ENCODE data around the gene NLRC5.
"Not testable (repeated sequence)": the region's sequence is repeated elsewhere in the genome, so short reads cannot be mapped to it uniquely, and the experiment has no call there.

Gene NLRC5

DNA sequence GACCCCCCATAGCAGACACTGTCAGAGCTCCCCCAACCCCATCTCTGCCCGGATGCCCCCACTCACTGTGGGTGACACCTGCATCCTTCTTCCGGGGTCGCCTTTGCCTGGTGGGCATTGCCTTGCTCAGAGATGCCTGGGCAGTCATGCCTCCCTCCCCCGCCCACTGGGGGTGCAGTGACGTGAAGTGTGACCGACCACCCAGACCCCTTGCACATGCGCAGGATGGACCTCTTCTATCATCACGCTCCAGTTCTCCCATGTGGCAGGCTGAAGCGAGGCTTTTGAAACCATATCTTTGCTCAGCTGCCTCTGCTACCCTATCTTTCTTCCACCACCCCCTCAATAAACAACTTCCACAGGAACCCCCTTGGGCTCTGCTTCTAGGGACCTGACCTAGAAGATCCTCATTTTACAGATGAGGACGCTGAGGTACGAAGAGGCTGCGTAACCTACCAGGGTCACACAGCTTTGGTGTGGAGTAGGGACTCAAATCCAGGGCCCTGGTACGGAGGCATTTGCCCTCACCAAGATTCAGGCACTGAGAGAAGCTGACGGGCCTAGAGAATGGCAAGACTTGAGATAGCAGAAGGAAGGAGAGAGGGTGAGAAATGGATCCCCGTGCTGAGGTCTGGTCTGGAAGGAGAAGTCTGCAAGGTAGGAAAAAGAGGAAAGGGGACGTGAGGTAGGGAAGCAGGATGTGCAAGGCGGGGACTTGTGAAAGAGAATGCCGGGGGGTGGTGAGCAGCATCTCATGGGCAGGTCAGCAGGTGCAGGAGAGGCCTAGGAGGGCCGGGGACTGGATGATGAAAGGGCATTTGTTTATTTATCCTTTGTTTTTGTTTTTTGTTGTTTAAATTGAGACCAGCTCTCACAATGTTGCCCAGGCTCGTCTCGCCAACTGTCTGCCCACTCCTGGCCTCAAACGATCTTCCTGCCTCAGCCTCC is 14.4 kb downstream of the NLRC5 start:
- DNase-seq: no peak

DNA sequence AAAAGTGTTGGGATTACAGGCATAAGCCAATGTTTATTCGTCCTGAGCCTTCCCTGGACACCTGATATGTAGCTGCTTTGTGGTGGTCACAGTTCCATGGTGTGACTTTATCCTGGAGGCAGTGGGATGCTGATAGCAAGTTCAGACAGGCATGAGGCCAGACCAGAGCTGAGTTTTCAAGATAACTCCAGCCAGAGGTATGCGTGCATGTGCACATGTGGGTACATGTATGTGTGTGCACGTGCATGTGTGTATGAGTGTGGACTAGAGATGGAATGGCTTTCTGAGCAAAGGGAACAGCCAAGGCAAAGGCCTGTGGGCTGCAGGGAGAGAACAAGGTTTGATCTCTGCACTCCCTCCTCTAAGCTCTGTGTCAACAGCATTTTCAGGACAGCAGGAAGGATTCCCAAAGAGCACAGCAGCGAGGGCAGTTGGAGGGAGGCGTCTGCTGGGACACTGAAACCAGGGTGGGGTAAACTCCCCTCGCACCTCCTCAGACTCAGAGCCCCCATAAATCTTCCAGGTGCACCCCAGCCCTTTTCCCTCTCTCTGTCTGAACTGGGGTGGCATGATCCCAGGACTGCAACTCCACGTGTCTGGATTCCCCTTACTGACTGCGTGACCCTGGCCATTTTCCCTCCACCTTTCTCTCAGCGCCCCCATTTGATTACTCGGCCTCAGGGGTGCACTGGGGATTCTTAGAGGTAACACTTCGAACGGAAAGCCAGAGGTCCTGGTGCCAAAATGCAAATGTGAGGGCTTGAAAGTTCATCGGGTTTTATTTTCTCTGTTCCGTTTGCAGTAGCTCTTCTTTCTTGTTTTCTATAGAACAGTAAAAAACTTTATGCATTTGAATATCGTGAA is 15.3 kb downstream of the NLRC5 start:
- no peak for DNase-seq

DNA sequence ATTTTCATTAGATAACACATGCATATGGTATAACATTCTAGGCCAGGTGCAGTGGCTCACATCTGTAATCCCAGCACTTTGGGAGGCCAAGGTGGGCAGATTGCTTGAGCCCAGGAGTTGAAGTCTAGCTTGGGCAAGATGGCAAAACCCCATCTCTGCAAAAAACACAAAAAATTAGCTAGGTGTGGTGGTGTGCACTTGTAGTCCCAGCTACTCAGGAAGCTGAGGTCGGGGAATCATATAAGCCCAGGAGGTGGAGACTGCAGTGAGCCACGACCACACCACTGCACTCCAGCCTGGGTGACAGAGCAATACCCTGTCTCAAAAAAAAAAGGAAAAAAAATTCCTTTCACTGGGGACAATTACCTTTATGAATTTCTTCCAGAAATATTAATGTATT is 16.2 kb downstream of the NLRC5 start:
- not testable (repeated sequence) for DNase-seq

DNA sequence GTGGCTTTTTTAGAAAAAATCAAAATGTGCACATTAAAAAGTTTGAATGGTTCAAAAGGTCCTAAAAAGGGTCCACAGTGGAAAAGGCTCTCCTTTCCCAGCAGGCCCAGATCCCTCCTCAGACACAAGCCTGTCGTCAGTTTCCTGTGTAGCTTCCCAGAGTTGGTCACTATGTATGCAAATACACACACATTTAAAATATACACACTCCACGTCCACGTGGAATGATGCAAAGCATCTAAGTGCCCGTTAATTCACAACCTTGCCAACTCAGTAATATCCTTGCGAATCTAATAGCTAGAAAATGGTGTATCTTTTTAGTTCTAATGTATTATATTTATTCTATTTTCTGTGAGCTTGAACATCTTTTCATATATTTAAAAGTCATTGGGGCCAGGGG is 17.7 kb downstream of the NLRC5 start:
- DNase-seq: no peak

DNA sequence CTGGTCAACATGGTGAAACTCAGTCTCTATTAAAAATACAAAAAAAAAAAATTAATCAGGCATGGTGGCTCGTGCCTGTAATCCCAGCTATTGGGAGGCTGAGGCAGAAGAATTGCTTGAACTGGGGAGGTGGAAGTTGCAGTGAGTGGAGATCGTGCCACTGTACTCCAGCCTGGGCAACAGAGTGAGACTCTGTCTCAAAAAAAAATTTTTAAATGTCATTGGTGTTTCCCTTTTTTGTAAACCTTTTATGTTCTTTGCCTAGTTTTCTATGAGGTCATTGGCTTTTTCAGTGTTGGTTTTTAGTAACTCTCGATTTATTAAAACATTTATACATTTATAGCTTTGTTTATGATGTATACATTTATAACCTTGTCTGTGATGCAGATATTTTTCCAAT is 18.2 kb downstream of the NLRC5 start:
- DNase-seq: no peak

DNA sequence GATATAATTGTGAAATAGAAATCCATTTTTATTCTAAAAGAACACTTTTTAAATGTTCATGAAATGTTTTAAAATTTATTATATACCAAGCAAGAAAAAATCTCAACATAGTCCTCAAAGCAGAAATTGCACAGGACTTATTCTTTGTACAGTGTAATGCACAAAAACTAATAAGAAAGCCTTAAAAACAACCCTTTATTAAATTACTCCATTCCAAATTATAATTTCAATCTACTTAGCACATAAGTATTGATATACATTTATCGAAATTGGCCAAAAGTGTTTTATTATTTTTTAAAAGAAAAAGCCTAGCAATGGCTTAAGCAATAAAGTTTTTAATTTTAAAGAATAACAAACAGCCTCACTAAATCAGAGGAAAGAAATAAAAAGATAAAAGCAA is 19.1 kb downstream of the NLRC5 start:
- no peak for DNase-seq

DNA sequence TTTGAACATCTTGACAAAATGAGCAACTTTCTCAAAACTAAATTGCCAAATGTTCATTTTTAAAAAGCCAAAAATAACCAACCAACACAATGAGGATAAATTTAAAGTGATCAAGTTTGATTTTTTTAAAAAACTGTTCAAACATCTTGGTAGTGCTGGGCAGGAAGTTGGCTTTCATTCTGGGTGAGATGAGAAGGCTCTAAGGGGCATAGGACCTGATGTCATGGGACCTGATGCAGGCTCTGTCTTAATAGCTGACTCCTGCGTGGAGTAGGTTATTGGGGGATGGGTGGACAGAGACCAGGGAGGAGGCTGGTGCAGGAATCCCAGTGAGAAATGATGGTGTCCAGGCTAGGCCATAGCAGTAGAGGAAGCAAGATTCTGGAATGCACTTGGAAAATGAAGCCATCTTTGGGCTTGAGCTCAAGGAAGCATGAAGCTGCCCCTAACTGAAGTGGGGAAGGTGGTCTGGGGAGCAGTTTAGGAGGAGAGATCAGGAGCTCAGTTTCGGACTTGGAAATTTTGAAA is 20.4 kb downstream of the NLRC5 start:
- DNase-seq: no peak

DNA sequence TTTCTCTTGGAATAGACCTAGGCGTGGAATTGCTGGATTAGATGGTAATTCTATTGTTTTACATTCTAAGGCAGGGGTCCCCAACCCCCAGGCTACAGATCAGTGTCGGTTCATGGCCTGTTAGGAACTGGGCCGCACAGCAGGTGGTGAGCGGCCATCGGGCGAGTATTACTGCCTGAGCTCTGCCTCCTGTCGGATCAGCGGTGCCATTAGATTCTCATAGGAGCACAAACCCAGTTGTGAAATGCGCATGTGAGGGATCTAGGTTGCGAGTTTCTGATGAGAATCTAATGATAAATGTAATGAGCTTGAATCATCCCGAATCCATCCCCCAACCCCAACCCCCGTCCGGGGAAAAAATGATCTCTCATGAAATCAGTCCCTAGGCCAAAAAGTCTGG is 23.0 kb downstream of the NLRC5 start:
- DNase-seq: no peak

DNA sequence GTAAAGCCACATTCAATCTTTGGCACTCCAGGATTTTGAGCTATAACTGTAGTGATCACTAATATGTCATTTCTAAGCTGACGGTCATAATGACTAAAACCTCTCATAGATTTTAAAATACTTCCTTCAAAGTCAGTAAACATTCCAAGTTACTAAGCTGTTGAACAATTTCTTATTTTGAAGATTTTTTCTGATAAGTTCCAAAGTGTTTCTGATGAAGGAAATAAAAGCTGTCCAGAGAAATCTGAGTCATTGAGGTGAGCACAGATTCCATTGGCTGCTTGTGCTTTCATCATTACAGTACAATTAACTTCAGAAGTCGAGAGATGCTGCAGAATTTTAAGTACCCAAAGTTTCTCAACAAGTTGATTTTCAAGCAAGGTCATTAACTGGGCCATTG is 23.9 kb downstream of the NLRC5 start:
- no peak for DNase-seq

DNA sequence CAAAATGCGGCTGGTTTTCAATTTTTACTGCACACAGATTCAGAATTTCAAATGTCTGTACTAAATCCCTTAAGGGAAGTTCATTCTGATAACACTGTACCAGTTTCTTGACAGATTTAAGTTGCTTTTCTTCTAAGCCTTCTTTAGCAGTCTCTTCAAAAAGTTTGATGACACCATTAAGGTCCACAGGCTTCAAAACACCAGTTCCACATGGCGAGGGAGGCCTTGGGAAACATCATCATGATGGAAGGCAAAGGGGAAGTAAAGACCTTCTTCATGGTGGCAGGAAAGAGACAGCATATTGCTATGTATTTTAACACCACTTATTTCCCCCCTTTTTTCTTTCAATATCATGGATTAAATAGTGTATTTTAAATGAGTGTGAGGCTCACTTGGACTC is 24.5 kb downstream of the NLRC5 start:
- DNase-seq: no peak

DNA sequence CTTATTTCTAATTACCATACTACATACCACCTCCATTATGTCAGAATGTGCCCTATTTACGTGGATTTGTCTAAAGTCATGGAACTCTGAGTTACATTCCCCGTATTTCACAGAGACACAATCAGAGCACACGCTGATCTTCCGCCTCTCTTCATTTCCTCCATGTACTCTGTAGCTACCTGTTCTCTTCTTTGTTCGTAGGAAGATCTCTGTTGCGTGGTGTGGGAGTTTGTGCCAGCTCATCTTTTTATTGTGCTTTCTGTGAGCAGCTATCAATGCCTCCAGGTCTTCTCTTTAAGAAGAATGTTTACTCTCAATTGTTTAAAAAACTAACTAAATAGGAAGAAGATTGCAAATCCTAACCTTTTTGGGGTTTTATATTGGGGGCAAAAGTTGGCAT is 26.9 kb downstream of the NLRC5 start:
- no peak for DNase-seq

DNA sequence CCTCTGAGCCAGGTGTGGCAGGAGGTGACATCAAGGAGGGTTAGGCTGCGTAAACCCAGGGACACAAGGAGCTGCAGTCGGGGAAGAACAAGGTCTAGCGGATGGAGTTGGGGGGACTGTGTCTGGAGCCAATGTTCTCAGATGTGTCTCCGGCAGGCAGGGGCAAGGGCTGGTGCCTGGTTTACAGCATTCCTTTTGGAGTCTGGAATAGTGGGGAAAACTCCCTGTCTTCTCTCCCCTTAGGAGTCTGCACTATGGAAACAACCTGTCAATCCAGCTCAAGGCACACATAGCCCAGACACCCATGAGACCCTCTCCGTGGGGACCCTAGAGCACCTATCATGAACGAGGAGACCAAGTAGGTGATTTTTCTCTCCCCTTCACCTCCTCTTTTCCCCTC is 27.5 kb downstream of the NLRC5 start:
- no peak for DNase-seq

DNA sequence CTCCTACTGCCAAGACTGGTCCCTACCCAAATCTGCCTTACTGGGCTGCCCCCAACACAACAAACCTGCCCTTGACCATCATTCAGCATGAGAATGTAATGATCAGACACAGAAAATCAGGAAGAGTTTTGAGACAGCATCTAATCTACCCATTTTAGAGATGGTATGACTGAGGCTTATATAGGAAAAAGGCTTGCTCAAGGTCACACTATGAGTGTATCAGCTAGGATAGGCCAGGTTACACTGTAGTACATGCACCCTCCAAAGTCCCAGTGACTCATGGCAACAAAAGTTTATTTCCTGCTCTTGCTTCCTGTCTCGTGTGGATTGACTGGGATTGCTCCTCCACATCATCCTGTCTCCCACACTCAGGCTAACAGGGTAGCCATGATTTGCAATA is 27.9 kb downstream of the NLRC5 start:
- DNase-seq: no peak

DNA sequence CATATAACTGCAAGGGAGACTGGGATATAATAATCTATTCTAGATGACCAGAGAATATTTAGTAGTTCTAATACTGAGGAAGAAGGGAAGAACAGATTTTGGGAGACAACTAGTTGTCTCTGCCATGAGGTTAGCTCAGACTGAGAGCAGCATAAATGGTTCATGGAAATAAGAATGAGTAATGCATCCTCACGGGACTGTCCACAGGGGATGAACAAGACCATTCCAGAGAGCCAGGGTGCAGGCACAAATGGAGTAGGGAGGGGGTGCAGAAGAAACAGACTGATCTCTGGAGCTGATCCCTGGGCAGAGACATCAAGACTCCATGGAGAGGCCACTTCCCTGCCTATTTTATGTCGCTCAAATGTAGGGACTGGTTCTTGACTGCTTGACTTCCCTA is 30.4 kb downstream of the NLRC5 start:
- DNase-seq: peak; percentile 22

DNA sequence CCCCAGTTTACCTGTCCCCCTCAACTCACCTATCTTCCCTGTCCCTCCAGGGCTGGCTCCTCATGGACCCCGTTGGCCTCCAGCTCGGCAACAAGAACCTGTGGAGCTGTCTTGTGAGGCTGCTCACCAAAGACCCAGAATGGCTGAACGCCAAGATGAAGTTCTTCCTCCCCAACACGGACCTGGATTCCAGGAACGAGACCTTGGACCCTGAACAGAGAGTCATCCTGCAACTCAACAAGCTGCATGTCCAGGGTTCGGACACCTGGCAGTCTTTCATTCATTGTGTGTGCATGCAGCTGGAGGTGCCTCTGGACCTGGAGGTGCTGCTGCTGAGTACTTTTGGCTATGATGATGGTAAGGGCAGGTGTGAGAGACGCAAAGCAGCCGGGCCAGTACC is 31.3 kb downstream of the NLRC5 start:
- peak; percentile 37 for DNase-seq

DNA sequence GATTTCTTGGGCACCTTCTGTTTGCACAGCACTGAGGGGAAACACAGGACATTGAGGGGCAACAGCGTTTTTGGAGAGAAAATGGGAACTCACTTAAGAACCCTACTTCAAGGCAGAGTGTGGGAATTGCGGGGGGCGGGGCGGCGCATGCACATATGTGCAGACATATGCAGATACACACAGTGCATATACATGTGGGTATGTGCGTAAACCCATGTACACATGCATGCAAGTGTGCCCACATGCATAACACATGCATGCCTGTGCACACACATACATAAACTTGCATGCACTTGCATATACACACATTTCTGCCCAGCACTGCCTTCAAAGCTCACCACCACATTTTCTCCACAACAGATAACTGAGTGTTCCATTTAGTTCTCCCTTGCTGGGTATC is 32.4 kb downstream of the NLRC5 start:
- DNase-seq: peak; percentile 9

DNA sequence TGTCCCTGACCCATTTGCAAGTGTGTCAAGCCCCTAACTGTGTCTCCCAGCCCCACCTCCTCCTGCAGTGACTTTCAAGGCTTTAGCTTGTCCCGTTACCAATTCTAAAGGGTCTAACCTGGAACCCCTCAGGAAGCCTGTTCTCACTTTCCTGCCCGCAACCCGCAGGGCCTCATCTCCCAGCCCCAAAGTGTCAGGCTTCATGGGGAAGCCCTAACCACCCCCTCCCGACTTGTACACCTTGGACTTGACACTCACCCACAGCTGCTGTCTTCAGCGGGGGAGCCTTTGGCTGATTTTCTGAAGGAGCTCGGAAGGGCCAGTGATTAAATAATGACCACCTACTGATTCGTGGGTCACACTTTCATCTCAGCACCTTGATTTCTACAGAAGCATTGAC is 33.1 kb downstream of the NLRC5 start:
- peak; percentile 24 for DNase-seq

DNA sequence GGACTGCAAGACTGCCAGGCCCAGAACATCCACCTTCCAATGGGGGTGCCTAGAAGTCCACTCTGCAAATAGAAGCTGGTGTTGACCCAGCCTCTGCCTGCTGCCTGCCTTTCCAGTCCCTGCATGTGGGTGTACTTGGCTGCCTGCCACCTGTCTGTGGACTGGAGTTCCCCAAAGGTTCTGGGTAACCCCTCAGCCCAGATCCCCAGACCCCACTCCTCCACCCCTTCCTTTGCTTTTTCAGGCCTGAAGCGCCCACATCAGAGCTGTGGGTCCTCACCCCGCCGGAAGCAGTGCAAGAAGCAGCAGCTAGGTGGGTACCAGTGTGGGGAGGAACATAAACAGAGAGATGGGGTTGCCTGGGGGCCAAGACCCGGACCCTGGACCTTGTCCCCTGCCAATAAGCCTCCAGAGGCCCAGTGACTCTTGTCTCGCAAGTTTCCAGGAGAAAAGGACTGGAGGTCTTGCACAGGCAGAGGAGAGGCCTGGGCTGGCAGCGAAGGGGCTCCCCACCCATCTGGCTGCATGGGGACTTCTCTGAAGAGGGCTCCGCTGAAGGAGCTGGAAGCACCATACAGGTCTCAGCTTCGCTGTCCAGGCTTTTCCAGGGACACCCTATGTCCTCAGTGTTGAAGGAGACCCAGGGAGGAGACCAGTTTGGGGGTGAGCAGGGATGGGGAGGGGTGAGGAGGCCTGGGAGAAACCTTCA is 34.3 kb downstream of the NLRC5 start:
- peak; percentile 35 for DNase-seq

DNA sequence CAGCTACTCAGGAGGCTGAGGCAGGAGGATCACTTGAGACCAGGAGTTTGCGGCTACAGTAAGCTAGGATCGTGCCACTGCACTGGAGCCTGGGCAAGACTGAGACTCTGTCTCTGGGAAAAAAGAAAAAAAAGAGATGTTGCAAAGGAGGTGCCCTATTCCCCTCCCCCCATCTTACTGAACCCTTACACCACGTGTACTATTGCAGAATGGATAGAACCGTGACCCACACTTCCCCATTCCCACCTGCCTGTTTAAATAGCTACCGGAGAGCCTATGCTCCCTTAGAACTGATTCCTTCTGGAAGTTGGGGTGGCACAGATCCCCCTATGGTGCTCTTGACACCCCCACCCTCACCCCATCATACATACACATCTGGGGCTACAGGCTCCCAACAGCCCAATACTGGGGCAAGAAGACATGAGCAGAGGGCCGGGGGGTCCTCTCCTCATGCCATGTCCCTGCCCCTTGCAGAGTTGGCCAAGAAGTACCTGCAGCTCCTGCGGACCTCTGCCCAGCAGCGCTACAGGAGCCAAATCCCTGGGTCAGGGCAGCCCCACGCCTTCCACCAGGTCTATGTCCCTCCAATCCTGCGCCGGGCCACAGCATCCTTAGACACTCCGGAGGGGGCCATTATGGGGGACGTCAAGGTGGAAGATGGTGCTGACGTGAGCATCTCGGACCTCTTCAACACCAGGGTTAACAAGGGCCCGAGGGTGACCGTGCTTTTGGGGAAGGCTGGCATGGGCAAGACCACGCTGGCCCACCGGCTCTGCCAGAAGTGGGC is 35.7 kb downstream of the NLRC5 start:
- DNase-seq: peak; percentile 35

DNA sequence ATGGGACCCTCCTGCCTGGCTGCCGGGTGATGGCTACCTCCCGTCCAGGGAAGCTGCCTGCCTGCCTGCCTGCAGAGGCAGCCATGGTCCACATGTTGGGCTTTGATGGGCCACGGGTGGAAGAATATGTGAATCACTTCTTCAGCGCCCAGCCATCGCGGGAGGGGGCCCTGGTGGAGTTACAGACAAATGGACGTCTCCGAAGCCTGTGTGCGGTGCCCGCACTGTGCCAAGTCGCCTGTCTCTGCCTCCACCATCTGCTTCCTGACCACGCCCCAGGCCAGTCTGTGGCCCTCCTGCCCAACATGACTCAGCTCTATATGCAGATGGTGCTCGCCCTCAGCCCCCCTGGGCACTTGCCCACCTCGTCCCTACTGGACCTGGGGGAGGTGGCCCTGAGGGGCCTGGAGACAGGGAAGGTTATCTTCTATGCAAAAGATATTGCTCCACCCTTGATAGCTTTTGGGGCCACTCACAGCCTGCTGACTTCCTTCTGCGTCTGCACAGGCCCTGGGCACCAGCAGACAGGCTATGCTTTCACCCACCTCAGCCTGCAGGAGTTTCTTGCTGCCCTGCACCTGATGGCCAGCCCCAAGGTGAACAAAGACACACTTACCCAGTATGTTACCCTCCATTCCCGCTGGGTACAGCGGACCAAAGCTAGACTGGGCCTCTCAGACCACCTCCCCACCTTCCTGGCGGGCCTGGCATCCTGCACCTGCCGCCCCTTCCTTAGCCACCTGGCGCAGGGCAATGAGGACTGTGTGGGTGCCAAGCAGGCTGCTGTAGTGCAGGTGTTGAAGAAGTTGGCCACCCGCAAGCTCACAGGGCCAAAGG is 36.8 kb downstream of the NLRC5 start:
- peak; percentile 12 for DNase-seq

DNA sequence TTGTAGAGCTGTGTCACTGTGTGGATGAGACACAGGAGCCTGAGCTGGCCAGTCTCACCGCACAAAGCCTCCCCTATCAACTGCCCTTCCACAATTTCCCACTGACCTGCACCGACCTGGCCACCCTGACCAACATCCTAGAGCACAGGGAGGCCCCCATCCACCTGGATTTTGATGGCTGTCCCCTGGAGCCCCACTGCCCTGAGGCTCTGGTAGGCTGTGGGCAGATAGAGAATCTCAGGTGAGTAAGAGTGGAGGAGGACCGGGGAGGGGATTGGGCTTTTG is 37.4 kb downstream of the NLRC5 start:
- DNase-seq: no peak

DNA sequence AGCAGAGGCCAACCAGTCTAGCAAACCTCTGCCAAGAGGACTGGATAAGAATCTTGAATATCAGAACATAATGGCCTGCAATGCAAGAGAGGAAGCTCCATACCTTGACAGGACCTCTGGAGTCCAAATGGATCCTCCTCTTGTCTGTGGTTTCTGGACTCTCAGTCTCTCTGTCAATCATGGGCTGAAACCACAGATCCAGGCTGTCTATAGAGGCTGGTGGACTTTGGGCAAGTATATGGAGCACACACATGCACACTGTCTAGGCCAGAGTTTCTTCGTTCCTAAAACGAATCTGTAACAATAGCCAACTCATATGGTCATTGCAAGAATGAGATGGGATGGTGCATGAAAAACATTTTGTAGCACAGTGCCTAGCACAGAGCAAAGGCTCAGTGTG is 37.7 kb downstream of the NLRC5 start:
- DNase-seq: peak; percentile 17
